COR-L47 (cell line): ENCODE measurements around the gene NFKBIZ.
A peak's percentile ranks its signal among the peaks of the same experiment; 100 is the strongest.
"Not testable (repeated sequence)": the region's sequence is repeated elsewhere in the genome, so short reads cannot be mapped to it uniquely, and the experiment has no call there.

Experiments
- DNase-seq: peaks from one replicate; lab custom pipeline; 2025; lab: John Stamatoyannopoulos, UW

NFKBIZ gene

DNA sequence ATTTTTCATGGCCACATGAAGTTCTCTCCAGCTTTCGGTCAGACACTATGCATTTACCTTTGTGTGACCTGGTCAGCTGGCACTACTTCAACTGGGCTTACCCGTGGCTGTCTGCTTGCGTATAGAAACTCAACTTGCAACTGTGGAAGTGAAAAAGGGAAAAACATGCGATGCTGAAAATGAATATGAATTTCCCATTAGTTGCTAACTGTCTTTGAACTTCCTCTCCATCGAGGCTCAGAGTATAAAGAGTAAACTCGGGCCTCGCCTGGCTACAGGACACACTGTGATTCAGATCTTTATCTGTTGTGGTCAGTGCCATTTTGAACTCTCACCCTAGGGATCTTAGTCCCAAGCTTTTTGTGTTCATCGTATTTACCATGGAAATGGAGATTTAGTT lies 26.8 kb downstream of the NFKBIZ start:
- no peak for DNase-seq

GRCh38 chr3:101878589-101878988 lies 29.3 kb downstream of the NFKBIZ start:
- DNase-seq: peak; percentile 37

- DNase-seq: peak; percentile 49
Observed at GRCh38 chr3:101879102-101879501, 29.8 kb downstream of the NFKBIZ start.

DNA sequence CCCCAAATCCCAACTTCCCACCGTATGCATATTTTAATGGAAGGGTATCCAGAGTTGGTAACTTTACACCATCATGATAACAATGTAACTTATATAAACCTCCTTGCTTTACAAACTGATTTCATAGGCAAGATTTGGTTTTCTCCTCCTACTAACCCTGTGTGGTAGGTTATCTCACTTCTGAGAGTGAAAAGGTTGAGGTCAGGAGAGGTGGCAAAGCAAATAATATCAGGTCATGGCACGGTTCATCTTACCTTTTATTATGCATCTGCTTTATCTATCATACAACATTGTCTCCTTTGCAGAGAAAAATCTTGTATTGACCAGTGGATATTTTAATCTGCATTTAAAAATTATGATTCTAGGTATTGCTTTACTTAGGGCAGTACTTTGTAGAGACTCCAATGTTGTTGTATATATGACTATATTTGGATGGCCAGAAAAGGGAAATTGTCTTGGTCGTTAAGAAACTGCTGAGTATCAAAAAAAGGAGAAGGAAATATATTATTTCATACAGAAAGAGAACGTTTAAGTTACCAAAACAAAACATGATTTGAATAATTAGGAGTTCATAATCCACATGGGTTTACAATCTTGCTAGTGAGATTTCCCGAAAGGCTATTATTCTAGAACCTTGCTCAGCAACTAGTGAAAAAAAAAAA lies 30.4 kb downstream of the NFKBIZ start:
- DNase-seq: no peak

GRCh38 chr3:101884776-101885175 lies 35.5 kb downstream of the NFKBIZ start:
- no peak for DNase-seq

DNA sequence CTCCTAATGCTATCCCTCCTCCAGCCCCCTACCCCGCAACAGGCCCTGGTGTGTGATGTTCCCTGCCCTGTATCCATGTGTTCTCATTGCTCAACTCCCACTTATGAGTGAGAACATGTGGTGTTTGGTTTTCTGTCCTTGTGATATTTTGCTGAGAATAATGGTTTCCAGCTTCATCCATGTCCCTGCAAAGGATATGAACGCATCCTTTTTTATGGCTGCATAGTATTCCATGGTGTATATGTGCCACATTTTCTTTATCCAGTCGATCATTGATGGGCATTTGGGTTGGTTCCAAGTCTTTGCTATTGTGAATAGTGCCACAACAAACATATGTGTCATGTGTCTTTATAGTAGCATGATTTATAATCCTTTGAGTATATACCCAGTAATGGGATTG lies 36.3 kb downstream of the NFKBIZ start:
- not testable (repeated sequence) for DNase-seq

GRCh38 chr3:101886626-101887025 lies 37.3 kb downstream of the NFKBIZ start:
- DNase-seq: no peak

GRCh38 chr3:101888653-101889052 lies 39.3 kb downstream of the NFKBIZ start:
- DNase-seq: no peak

GRCh38 chr3:101890716-101891115 lies 41.4 kb downstream of the NFKBIZ start:
- DNase-seq: no peak

GRCh38 chr3:101892648-101893047 lies 43.3 kb downstream of the NFKBIZ start:
- no peak for DNase-seq

GRCh38 chr3:101896083-101896757 lies 46.9 kb downstream of the NFKBIZ start:
- DNase-seq: no peak

DNA sequence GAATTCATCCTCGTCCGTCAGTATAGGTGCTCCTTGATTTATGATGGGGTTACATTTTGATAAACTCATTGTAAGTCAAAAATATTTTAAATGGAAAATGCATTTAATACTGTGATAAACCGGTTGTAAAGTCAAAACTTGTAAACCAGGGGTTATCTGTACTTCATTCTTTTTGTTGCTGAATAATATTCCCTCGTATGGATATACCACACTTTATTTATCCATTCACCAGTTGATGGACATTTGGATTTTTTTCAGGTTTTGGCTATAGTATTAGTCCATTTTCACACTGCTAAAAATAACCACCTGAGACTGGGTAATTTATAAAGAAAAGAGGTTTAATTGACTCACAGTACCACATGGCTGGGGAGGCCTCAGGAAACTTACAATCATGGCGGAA lies 47.7 kb downstream of the NFKBIZ start:
- DNase-seq: no peak

GRCh38 chr3:101898039-101898438 lies 48.7 kb downstream of the NFKBIZ start:
- no peak for DNase-seq

DNA sequence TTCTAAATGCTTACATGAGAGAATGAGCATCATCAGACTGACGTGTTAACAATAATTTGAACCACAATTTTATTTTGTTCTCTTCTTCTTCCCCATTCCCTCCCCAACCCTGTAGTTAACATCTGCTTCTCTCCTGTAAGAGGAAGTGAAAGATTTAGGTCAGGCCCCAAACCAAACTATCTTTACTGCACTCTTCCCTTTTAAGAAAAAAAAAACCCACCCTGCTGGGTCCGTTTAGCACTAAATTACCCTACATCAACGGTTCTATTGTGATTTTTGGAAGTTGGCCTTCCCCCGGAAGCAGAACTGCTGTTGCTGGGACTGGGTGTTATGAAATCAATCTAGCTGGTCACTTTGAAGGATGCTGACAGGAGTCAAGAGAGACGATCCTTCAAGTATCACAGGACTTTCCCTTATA lies 49.4 kb downstream of the NFKBIZ start:
- no peak for DNase-seq

- no peak for DNase-seq
Observed at GRCh38 chr3:101900316-101900715, 51.0 kb downstream of the NFKBIZ start.

DNA sequence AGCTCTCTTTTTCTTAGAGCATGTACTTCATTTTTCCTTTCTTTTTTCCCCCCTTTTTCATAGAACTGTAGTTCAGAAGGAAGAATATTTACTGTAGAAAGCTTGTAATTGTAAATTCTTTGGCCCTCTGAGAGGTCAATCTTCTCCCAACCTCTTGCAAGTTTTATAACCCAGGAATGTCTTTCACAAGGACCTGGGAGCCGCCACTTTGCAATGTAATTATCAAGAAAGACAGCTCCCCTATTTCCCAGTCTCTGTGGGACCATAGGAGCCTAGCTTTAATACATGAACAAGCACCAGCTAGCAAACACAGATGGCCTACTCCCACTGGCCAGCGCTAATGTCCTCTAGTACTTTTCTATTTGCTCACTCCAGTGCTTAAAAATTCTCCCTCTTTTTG lies 51.4 kb downstream of the NFKBIZ start:
- DNase-seq: no peak

DNA sequence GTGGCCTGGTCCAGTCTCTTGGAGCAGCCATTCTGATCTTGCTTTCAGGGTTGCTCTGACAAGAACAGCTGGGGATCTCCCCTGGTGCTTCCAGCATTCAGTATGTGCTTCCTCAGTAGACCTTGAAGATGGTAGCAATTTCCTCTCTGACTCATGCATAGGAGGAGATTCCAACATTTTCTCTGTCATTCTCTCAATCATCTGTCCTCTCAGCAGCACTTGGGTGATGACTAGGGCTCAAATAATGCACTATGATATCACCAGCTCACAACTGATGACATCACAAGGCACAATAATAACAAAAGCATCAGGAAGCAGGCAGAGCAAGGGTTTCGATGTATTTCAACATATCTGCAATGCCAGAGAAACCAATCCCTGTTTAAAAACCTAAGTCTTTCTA lies 52.7 kb downstream of the NFKBIZ start:
- DNase-seq: no peak

- DNase-seq: no peak
Observed at GRCh38 chr3:101903451-101903871, 54.1 kb downstream of the NFKBIZ start.

- not testable (repeated sequence) for DNase-seq
Observed at GRCh38 chr3:101905573-101905972, 56.3 kb downstream of the NFKBIZ start.
